ENCODE results near the gene SERPINH1.

SERPINH1 gene

DNA sequence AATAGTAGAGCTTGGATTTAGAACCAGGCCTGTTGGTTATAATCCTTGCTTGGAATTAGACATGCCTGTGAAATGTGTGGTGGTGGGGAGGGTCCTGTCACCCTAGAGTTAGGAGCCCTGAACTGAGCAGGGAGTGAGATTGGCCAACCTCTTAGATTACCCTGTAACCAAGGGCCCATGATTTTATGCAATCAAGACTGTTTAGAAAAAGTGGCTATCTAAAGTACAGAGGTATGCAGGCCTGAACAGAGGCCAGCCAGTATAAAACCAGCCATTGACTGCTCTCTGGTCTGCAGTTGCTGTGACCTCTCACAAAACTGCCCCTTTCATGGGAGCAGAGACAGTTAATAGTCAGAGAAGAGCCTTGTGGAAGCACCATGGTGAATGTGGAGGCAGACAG lies 36.2 kb downstream of the SERPINH1 start:
- Histone ChIP-seq H3K4me1 (ENCODE audit: control insufficient read depth in 1 of 2, insufficient read depth in 1 of 2, low read depth in 1 of 2, low read length in 1 of 2) (no peaks in the 10 kb centered on the region), H3K36me3 (no peaks in the 10 kb centered on the region), H3K27ac (no peak overlapping the region), H3K27me3 (peaks cover 13% of the 10 kb centered on the region), H3K9me3 (no peaks in the 10 kb centered on the region), H3K4me3 (ENCODE audit: low read depth in 1 of 2, low read length in 1 of 2) (no peak overlapping the region)
- TF ChIP-seq, protein P1, sequence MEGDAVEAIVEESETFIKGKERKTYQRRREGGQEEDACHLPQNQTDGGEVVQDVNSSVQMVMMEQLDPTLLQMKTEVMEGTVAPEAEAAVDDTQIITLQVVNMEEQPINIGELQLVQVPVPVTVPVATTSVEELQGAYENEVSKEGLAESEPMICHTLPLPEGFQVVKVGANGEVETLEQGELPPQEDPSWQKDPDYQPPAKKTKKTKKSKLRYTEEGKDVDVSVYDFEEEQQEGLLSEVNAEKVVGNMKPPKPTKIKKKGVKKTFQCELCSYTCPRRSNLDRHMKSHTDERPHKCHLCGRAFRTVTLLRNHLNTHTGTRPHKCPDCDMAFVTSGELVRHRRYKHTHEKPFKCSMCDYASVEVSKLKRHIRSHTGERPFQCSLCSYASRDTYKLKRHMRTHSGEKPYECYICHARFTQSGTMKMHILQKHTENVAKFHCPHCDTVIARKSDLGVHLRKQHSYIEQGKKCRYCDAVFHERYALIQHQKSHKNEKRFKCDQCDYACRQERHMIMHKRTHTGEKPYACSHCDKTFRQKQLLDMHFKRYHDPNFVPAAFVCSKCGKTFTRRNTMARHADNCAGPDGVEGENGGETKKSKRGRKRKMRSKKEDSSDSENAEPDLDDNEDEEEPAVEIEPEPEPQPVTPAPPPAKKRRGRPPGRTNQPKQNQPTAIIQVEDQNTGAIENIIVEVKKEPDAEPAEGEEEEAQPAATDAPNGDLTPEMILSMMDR (IDR thresholded peaks at IDR 0.05): no peak

DNA sequence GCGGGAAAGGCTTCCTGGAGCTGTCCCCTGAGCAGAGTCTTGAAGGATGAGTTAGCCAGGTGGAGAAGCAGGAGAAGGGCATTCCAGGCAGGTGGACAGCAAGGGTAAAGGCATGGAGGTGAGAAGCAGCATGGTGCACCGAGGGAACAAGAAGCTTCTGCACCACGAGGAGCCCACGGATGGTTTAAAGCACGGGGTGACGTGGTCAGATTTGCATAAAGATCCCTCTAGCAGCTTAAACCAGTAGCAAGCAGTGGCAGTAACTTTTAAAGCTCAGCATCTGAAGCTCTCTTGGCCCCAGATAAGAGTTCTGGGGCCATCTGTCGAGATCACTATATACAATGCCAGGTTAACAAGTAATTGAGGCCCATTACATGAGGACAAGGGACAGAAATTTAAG lies 36.8 kb downstream of the SERPINH1 start:
- Histone ChIP-seq H3K4me1 (ENCODE audit: control insufficient read depth in 1 of 2, insufficient read depth in 1 of 2, low read depth in 1 of 2, low read length in 1 of 2) (no peaks in the 10 kb centered on the region), H3K27me3 (peaks cover 19% of the 10 kb centered on the region), H3K27ac (no peak overlapping the region), H3K4me3 (ENCODE audit: low read depth in 1 of 2, low read length in 1 of 2) (no peak overlapping the region), H3K9me3 (no peaks in the 10 kb centered on the region), H3K36me3 (no peaks in the 10 kb centered on the region)
- TF ChIP-seq, protein P1 (IDR thresholded peaks at IDR 0.05): no peak

DNA sequence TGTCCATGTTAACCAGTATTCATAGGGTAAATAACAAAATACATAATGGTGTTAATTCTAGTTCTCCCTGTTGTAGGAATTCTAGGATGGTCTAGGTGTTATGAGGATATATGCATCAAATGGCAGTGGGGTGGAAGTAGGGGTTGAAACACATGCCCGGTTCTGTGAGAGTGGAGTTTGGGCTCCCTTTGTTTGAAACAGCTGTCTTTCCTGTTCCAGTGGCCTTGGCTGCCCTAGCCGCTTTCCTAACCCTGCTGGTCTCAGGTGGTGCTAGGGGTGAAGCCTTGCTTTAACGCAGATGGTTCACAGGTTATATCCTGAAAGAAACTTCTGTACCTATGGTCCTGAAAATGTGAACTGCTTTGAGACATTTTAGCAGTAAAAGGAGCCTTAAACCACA lies 38.3 kb downstream of the SERPINH1 start:
- Histone ChIP-seq H3K4me1 (ENCODE audit: control insufficient read depth in 1 of 2, insufficient read depth in 1 of 2, low read depth in 1 of 2, low read length in 1 of 2) (no peaks in the 10 kb centered on the region), H3K27ac (no peak overlapping the region), H3K4me3 (ENCODE audit: low read depth in 1 of 2, low read length in 1 of 2) (no peak overlapping the region), H3K27me3 (peaks cover 27% of the 10 kb centered on the region), H3K36me3 (no peaks in the 10 kb centered on the region), H3K9me3 (no peaks in the 10 kb centered on the region)
- TF ChIP-seq, protein P1 (IDR thresholded peaks at IDR 0.05): no peak

DNA sequence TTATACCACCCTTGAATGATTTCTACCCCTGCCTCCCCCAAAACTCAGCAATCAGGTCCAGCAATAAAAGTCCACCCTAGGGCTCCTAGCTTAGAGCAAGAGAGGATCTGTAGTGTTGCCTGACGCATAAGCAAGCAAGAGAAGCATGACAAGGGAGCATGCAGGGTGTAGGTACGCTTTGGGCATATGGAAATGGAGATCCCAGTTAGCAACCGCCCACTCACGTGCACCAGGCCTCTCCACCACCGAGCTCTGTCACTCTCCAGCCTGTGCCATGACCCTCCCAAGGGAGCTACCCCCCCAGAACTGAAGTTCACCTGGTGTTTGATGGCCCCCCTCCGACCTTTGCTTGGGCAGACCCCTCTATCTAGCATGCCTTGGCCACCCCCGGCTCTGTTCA lies 39.4 kb downstream of the SERPINH1 start:
- Histone ChIP-seq H3K27me3 (peaks cover 20% of the 10 kb centered on the region), H3K4me3 (ENCODE audit: low read depth in 1 of 2, low read length in 1 of 2) (no peak overlapping the region), H3K36me3 (no peaks in the 10 kb centered on the region), H3K27ac (no peak overlapping the region), H3K4me1 (ENCODE audit: control insufficient read depth in 1 of 2, insufficient read depth in 1 of 2, low read depth in 1 of 2, low read length in 1 of 2) (no peaks in the 10 kb centered on the region), H3K9me3 (no peaks in the 10 kb centered on the region)
- TF ChIP-seq, protein P1 (IDR thresholded peaks at IDR 0.05): no peak

DNA sequence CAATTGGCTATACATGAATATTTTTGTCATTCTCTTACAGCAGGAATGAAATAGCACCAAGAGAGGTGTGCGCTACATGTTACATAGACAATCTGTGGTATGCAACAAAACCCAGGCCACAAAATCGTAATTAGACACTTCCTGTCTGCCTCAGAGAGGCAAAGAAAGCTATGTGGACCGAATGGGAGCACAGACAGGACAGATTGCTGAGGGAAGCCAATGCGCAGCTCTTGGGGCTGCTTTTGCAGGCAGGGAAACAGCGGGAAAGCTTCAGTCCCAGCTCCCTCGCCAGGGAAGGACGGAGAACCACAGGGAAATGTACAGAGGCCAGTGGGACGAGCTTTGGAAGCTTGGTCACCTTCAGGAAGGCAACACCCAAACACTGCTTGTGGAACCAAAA lies 40.9 kb downstream of the SERPINH1 start:
- H3K4me3 ChIP-seq (ENCODE audit: low read depth in 1 of 2, low read length in 1 of 2): no peak overlapping the region
- no peaks in the 10 kb centered on the region for H3K9me3 ChIP-seq
- H3K27me3 ChIP-seq: peaks cover 27% of the 10 kb centered on the region
- H3K27ac ChIP-seq: no peak overlapping the region
- no peaks in the 10 kb centered on the region for H3K36me3 ChIP-seq
- TF ChIP-seq, protein P1 (IDR thresholded peaks at IDR 0.05): no peak
- H3K4me1 ChIP-seq (ENCODE audit: control insufficient read depth in 1 of 2, insufficient read depth in 1 of 2, low read depth in 1 of 2, low read length in 1 of 2): no peaks in the 10 kb centered on the region
